Activated CD4-positive, alpha-beta T cell treated with anti-CD3 and anti-CD28 coated beads, Interleukin-2, amount 50 U/mL, for 4 hours (primary cell): ENCODE measurements around the gene ALDH7A1.
"Not testable (repeated sequence)": the region's sequence is repeated elsewhere in the genome, so short reads cannot be mapped to it uniquely, and the experiment has no call there.

Source experiments
- DNase-seq, 2 experiments: peaks; one replicate each; pipeline ENCODE4 v3.0.0-alpha.2; 2020

Gene ALDH7A1

GRCh38 chr5:126594748-126595485 is at the start of gene ALDH7A1:
Gene ALDH7A1, minus strand, starts transcription at chr5:126595219. Its CDS starts 21 bp downstream, at chr5:126595198.
- peak in 1 of 2 experiments; percentile 7 for DNase-seq

DNA sequence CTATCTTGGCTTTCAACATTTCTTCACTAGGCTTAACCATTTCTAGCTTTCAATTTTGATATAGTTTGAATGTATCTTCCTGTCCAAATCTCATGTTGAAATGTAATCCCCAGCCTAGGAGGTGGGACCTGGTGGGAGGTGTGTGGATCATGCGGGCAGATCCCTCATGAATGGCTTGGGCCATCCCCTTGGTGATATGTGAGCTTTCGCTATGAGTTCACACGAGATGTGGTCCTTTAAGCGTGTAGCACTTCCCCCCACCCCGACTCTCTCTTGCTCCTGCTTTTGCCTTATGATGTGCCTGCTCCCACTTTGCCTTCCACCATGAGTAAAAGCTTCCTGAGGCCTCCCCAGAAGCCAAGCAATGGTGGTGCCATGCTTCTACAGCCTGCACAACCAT is 46.4 kb upstream of the ALDH7A1 start:
- no peak for DNase-seq

DNA sequence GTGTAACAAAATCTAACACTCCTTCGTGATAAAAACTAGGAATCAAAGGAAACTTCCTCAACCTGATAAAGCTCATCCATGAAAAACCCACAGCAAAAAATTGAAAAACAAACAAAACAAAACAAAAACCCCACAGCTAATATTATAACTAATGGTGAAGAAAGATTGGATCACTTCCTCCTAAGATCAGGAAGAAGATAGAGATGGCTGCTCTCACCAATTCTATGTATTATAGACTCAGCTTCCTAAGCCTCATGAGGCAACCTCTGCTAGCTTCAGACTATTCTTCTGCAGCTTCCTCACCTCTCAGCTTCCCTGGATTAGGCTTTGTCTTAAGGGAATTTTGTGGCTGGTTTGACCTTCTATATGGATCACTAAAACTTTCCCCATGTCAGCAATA is 45.8 kb upstream of the ALDH7A1 start:
- DNase-seq = no peak

GRCh38 chr5:126636956-126637355 is 41.9 kb upstream of the ALDH7A1 start:
- no peak for DNase-seq

DNA sequence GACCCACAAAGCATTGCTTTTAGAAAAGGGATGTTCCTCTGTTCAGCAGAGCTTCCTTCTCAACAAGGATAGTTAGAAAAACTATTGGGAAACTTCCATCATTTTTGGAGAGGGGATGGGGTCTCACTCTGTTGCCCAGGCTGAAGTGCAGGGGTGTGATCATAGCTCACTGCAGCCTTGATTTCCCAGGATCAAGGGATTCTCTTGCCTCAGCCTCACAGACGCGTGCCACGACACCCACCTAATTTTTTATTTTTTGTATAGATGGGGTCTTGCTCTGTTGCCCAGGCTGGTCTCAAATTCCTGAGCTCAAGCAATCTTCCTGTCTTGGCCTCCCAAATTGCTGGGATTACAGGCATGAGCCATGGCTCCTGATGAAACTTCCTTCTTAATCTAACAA is 40.6 kb upstream of the ALDH7A1 start:
- no peak for DNase-seq

DNA sequence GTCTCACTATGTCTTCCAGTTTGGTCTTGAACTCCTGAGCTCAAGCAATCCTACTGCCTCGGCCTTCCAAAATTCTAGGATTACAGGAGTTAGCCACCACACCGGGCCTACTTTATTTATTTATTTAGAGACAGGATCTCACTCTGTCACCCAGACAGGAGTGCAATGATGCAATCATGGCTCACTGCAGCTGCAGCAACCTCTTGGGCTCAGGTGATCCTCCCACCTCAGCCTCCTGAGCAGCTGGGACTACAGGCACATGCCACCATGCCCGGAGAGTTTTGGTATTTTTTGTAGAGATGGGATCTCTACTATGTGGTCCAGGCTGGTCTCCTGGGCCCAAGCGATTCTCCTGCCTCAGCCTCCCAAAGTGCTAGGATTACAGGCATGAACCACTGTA is 38.5 kb upstream of the ALDH7A1 start:
- DNase-seq = no peak

- no peak for DNase-seq
These were observed 36.9 kb upstream of the ALDH7A1 start for GRCh38 chr5:126631920-126632319.

- no peak for DNase-seq
These were observed 33.1 kb upstream of the ALDH7A1 start for GRCh38 chr5:126628102-126628501.

- DNase-seq = no peak
These were observed 29.5 kb upstream of the ALDH7A1 start for GRCh38 chr5:126624534-126624933.

GRCh38 chr5:126619781-126620180 is 24.8 kb upstream of the ALDH7A1 start:
- no peak for DNase-seq

DNA sequence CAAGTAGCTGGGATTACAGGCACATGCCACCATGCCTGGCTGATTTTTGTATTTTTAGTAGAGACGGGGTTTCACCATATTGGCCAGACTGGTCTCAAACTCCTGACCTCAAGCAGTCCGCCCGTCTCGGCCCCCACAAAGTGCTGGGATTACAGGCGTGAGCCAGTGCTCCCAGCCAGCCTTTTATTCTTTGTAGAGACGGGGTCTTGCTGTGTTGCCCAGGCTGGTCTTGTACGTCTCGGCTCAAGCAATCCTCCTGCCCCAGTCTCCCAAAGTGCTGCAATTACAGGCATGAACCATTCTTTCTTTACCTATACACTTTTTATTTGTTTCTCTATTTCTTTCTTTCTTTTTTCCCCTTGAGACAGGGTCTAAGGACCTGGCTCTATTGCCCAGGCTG is 22.6 kb upstream of the ALDH7A1 start:
- DNase-seq = not testable (repeated sequence)

DNA sequence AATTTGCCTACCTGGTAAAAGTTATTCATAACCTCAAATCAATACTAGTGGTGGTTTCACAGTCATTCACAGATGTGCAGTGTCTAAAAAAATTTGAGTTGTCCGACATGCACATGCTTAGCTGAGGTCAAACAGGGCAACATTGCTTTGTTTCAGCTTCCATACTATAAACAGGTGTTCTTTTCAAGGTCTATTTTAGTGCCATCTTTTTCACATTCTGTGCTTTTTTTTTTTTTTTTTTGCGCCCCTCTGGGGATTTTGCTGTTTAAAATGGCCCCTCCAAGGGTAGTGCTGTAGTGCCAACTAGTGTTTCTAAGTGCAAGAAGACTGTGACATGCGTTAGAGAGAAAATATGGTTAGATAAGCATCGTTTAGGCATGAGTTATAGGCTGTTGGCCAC is 20.3 kb upstream of the ALDH7A1 start:
- DNase-seq = no peak

DNA sequence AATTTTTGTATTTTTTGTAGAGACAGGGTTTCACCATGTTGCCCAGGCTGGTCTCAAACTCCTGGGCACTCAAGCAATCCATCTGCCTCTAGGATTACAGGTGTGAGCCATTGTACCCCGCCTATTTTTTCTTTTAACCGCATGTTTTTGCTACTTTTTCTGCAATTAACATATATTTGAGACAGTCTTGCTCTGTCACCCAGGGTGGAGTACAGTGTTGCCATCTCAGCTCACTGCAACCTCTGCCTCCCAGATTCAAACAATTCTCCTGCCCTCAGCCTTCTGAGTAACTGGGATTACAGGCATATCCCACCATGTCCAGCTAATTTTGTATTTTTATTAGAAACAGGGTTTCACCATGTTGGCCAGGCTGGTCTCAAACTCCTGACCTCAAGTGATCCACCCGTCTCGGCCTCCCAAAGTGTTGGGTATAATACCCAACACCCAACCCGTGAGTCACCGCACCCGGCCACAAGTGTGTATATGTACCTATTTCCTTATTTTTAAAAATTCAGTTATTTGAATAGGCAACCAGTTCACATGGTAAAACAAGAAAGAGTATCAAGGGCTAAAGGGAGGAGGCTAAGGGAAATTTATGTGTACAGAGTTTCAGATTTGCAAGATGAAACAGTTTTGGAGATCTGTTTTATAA is 19.0 kb upstream of the ALDH7A1 start:
- no peak for DNase-seq

- no peak for DNase-seq
These were observed 15.6 kb upstream of the ALDH7A1 start for GRCh38 chr5:126610616-126611015.

DNA sequence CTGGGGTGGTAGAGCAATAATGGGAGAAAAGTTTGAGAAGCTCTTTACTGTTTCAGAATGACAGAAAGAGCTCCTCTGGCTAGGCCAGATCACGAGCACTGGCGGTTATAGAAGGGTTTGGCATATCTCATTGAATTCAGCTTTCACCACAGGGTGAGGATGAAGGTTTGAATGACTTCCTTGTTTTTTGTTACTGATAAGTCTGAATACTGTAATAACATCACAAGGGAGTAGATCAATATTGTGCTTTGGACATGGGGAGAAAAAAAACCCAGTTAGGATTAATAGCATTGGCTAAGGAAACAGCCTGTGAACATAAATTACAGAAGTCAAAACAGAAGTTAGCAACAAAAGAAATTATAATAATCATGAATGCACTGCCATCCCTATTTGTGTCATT is 15.1 kb upstream of the ALDH7A1 start:
- no peak for DNase-seq

DNA sequence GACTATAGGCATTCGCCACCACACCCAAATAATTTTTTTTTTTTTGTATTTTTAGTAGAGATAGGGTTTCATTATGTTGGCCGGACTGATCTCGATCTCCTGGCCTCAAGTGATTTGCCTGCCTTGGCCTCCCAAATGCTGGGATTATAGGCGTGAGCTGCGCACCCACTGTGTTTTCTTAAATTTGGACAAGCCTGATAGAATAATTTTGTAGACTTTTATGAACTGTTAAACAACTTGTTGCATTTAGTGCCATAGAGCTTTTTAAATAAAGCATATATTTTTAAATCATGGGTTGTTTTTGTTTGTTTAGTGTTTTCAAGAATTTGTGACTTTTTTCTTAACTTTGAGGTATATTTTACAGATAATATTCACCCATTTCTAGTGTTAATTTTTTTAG is 10.5 kb upstream of the ALDH7A1 start:
- no peak for DNase-seq

- no peak for DNase-seq
These were observed 8.5 kb upstream of the ALDH7A1 start for GRCh38 chr5:126603402-126603991.

- DNase-seq = peak; percentile 57 to 59
These were observed 5.9 kb upstream of the ALDH7A1 start, which contains the start of gene PHAX for GRCh38 chr5:126600631-126601511. Gene PHAX, plus strand, starts transcription at chr5:126600947. Its CDS starts 16 bp downstream, at chr5:126600963.

- DNase-seq = not testable (repeated sequence)
These were observed 5.1 kb upstream of the ALDH7A1 start for GRCh38 chr5:126599971-126600630.

GRCh38 chr5:126599499-126599898 is 4.5 kb upstream of the ALDH7A1 start:
- DNase-seq = no peak

DNA sequence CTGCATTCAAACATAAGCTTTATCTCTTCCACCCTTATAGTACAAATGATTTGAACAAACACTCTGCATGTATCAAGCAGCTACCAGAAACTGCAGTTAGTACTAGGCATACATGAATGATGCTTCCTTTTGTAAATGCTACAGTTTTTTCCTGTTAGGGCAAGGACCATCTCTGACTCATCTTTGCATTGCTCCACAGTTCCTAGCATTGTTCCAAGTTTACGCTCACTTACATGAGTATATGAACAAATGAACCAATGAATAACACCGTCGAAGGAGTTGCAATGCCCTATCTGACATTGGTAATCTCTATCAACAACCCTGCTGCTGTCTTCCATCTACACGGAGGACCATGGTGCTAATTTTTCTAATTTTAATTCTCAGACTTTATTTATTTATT is 2.1 kb upstream of the ALDH7A1 start:
- DNase-seq = no peak

DNA sequence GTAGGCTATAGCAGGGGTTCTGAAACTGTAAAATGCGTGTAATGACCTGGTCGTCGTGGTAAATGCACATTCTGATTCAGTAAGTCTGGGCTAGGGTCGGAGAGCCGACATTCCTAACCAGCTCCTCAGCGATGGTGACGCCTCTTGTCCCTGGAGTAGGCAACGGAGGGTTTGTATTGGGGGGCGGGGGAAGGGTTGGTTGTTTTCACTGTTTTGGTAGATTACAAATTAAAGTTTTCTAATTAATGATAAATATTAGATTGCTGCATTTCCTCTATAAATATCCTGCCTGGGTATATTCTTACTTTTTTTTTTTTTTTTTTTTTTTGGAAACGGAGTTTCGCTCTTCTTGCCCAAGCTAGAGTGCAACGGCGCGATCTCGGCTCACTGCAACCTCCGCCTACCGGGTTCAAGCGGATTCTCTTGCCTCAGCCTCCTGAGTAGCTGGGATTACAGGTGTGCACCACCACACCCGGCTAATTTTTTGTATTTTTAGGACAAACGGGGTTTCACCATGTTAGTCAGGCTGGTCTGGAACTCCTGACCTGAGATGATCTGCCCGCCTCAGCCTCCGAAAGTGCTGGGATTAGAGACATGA is 566 bp upstream of the ALDH7A1 start:
- DNase-seq = no peak
